ENCODE data around the gene ZNF503.

The ZNF503 gene

GRCh38 chr10:75432763-75433162 lies 31.2 kb upstream of the ZNF503 start:
- ChIA-PET POLR2A (ENCODE audit: low non-redundant PET) (no interaction called here), CTCF (interaction anchor here (0.6 kb wide), 1 partner anchor 397 kb away, joined by 4 read pairs; no protein-coding TSS in a partner anchor)
- TF ChIP-seq CTCF (conservative IDR thresholded peaks at IDR 0.05; ENCODE audit: low read depth): no peak
- no peak for DNase-seq (ENCODE audit: low spot score)
- no peak overlapping the region for H3K27ac ChIP-seq

- no peak for DNase-seq (ENCODE audit: low spot score)
- no peak overlapping the region for H3K27ac ChIP-seq
- ChIA-PET POLR2A (ENCODE audit: low non-redundant PET) (no interaction called here), CTCF (no interaction called here)
- TF ChIP-seq CTCF (conservative IDR thresholded peaks at IDR 0.05; ENCODE audit: low read depth): no peak
Observed at GRCh38 chr10:75432176-75432575, 30.6 kb upstream of the ZNF503 start.

- peak; percentile 16 for DNase-seq (ENCODE audit: low spot score)
- TF ChIP-seq CTCF (conservative IDR thresholded peaks at IDR 0.05; ENCODE audit: low read depth): no peak
- CTCF ChIA-PET: interaction anchor here (0.6 to 1.0 kb wide), 2 partner anchors 23 to 28 kb away, joined by 3 read pairs; no protein-coding TSS in a partner anchor
- peak within 1 kb of the TSS; percentile 84 for H3K27ac ChIP-seq
- POLR2A ChIA-PET (ENCODE audit: low non-redundant PET): no interaction called here
Observed at GRCh38 chr10:75431180-75432111, 29.9 kb upstream of the ZNF503 start, which contains the start of gene LRMDA. Gene LRMDA (plus strand): TSS chr10:75431624.

GRCh38 chr10:75430000-75430763 lies 28.6 kb upstream of the ZNF503 start:
- H3K27ac ChIP-seq: peak overlapping the region; percentile 84
- ChIA-PET POLR2A (ENCODE audit: low non-redundant PET) (interaction anchor here (0.6 kb wide), 1 partner anchor 21 kb away, joined by 5 read pairs; no protein-coding TSS in a partner anchor), CTCF (interaction anchor here (0.9 kb wide), 1 partner anchor 15 kb away, joined by 4 read pairs; no protein-coding TSS in a partner anchor)
- TF ChIP-seq CTCF (conservative IDR thresholded peaks at IDR 0.05; ENCODE audit: low read depth): no peak
- DNase-seq (ENCODE audit: low spot score): peak; percentile 86

GRCh38 chr10:75429159-75429827 lies 27.7 kb upstream of the ZNF503 start:
- ChIA-PET POLR2A (ENCODE audit: low non-redundant PET) (interaction anchor here (0.6 to 1.1 kb wide), 2 partner anchors 20 to 28 kb away, joined by 3 to 5 read pairs; partner anchors contain the start of gene ZNF503), CTCF (interaction anchor here (0.8 kb wide), 1 partner anchor 34 kb away, joined by 3 read pairs; no protein-coding TSS in a partner anchor)
- TF ChIP-seq CTCF (conservative IDR thresholded peaks at IDR 0.05; ENCODE audit: low read depth): no peak
- DNase-seq (ENCODE audit: low spot score): no peak
- H3K27ac ChIP-seq: peak overlapping the region; percentile 84
